ENCODE results near the gene VASH1. TPM values are rescaled to one million over a fixed set of nuclear protein-coding genes. Genes with fewer than 3 reads are reported as not detected.
A peak's percentile ranks its signal among the peaks of the same experiment; 100 is the strongest.

Gene VASH1
- total and polyA plus RNA-seq, 2 of the 13 experiments (the other 11 are each of a cell fraction or from before 2014, with no cell fraction given), result 0.11 to 0.24 TPM

- TF ChIP-seq RFX5 (IDR thresholded peaks at IDR 0.05; ENCODE audit: low read depth, low read length) (no peak), HOXA3 (CRISPR knock-in tag; IDR thresholded peaks at IDR 0.05) (no peak), ZSCAN5A (CRISPR knock-in tag; IDR thresholded peaks at IDR 0.05; ENCODE audit: borderline replicate concordance) (no peak), ZNF274 (CRISPR knock-in tag; IDR thresholded peaks at IDR 0.05) (no peak), TCF7L2 (IDR thresholded peaks at IDR 0.05; ENCODE audit: low read depth, low read length) (no peak), RARG (CRISPR knock-in tag; IDR thresholded peaks at IDR 0.05; ENCODE audit: low read depth) (no peak), TAF15 (IDR thresholded peaks at IDR 0.05; ENCODE audit: low read depth, low read length, poor library complexity, severe bottlenecking) (no peak), ELF1 (CRISPR knock-in tag; IDR thresholded peaks at IDR 0.05) (no peak), MTA3 (CRISPR knock-in tag; IDR thresholded peaks at IDR 0.05) (no peak), NFE2L2 (IDR thresholded peaks at IDR 0.05; ENCODE audit: low read length) (no peak), MAZ (IDR thresholded peaks at IDR 0.05; ENCODE audit: borderline replicate concordance, low read depth, low read length) (no peak), MAZ (CRISPR knock-in tag; IDR thresholded peaks at IDR 0.05; ENCODE audit: low read depth) (no peak), ZNF83 (CRISPR knock-in tag; IDR thresholded peaks at IDR 0.05; ENCODE audit: borderline replicate concordance) (no peak), ATF7-NPFF (CRISPR knock-in tag; IDR thresholded peaks at IDR 0.05; ENCODE audit: low read depth) (no peak), DNMT1 (CRISPR knock-in tag; IDR thresholded peaks at IDR 0.05) (no peak), HOXA9 (CRISPR knock-in tag; IDR thresholded peaks at IDR 0.05; ENCODE audit: borderline replicate concordance) (no peak), ZNF614 (CRISPR knock-in tag; IDR thresholded peaks at IDR 0.05; ENCODE audit: borderline replicate concordance) (no peak; the same call in 1 of the 2 replicates), ZNF703 (CRISPR knock-in tag; IDR thresholded peaks at IDR 0.05; ENCODE audit: borderline replicate concordance) (no peak), GATAD2A (CRISPR knock-in tag; IDR thresholded peaks at IDR 0.05) (peak; percentile 50), HOXA7 (CRISPR knock-in tag; IDR thresholded peaks at IDR 0.05) (no peak), MYPOP (CRISPR knock-in tag; IDR thresholded peaks at IDR 0.05) (no peak), TGIF2 (CRISPR knock-in tag; IDR thresholded peaks at IDR 0.05) (no peak), CREM (IDR thresholded peaks at IDR 0.05) (peak; percentile 22; the same call in 1 of the 2 replicates), CREM (CRISPR knock-in tag; IDR thresholded peaks at IDR 0.05) (no peak), SRSF1 (optimal IDR thresholded peaks at IDR 0.05; ENCODE audit: low read depth, low read length) (no peak), CBX1 (IDR thresholded peaks at IDR 0.05; ENCODE audit: low read depth) (no peak), ZNF251 (CRISPR knock-in tag; IDR thresholded peaks at IDR 0.05) (no peak), PPARG (CRISPR knock-in tag; conservative IDR thresholded peaks at IDR 0.05) (0 out of 2 replicates have a peak, but pooled peaks have one; percentile 16), ZNF704 (CRISPR knock-in tag; IDR thresholded peaks at IDR 0.05; ENCODE audit: borderline replicate concordance) (no peak), ZFY (CRISPR knock-in tag; IDR thresholded peaks at IDR 0.05) (no peak)
These were observed 68.6 kb downstream of the VASH1 start (continued) for GRCh38 chr14:76829650-76830421.
